GM21526 (cell line): ENCODE results near the gene RNF14.
"Not testable (repeated sequence)": the region's sequence is repeated elsewhere in the genome, so short reads cannot be mapped to it uniquely, and the experiment has no call there.

Experiments
- ATAC-seq: cut with Tn5 transposase; IDR thresholded peaks from one replicate; pipeline ENCODE4 v1.9.1; 2021; ENCODE audit warnings: moderate library complexity; ENCODE audit not compliant: unreplicated experiment, low FRiP score

The RNF14 gene

GRCh38 chr5:142012792-142013388, 44.0 kb downstream of the RNF14 start, which contains the start of gene GNPDA1:
Gene GNPDA1, minus strand, starts transcription at chr5:142013027. Its CDS starts 992 bp downstream, at chr5:142012035.
- peak; percentile 74 for ATAC-seq

DNA sequence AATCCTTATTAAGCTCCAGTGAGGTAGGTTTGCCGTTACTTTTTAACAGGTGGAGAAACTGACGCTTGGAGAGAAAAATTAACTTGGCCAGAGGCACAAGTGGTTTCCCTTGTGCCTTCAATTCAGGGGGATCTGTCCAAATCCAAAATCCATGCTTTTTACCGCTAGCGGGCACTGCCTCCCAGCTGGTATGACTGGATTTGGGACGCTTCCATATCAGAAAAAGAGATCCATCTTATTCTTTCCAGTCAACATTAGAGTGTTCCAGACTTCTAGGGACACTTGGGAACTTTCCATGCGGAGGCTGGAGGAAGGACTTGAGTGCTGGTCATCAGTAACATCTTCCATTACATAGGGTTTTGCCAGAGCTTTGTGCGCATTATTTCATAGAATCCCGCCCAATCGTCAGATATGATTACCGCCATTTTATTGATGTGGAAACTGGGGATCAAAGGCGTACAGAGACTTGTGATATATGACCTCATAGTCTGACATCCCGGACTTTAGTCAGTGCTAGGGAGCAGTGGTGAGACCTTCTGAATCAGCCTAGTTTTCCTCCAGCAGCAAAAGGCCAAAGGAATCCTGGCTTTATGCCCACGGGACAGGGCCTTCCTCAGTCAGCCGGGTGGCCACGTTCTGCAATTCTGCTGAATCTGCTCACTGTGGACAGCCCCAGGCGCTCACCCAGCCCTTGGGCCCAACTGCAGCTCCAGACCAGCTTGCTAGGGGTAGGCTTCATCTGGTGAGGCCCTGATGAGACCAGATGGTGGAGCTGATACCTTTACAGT, 45.0 kb downstream of the RNF14 start:
- no peak for ATAC-seq

GRCh38 chr5:142014911-142015584, 46.1 kb downstream of the RNF14 start:
- no peak for ATAC-seq

- no peak for ATAC-seq
Observed at GRCh38 chr5:142015781-142016533, 47.1 kb downstream of the RNF14 start.

DNA sequence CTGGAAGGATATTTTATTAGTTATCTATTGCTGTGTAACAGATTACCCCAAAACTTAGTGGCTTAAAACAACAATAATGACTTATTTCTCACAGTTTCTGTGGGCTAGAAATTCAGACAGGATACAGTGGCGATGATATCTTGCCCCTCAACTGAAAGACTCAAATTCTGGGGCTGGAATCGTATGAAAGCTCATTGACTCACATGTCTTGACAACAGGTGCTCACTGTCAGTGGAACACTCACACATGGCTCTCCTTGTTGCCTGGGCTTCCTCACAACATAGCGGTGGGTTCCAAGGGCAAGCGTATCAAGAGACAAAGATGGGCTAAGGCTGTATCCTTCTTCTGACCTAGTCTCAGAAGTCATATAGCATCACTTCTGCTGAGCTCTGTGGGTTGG, 47.7 kb downstream of the RNF14 start:
- no peak for ATAC-seq

DNA sequence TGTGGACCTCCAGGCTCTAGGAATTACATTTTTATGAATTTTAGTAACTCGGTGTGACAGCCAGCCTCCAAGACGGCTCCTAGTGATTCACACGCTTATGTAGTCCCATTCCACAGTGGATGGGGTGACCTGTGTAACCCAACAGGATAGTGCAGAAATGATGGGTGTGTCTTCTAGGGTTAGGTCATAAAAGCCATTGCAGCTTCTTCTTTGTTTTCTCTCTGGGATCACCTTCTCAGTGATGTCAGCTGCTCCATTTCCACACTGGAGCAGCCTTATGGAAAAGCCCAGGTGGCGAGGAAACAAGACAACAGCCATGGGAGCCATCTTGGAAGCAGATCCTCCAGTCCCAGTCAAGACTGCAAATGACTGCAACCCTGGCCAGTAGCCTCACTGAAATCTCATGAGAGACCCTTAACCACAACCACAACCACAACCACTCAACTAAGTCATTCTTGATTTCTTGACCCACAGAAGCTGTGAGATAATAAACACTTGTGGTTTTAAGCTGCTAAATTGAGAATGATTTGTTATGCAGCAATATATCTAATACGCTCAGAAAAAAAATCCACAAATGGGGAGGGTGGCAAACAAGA, 49.0 kb downstream of the RNF14 start:
- no peak for ATAC-seq

DNA sequence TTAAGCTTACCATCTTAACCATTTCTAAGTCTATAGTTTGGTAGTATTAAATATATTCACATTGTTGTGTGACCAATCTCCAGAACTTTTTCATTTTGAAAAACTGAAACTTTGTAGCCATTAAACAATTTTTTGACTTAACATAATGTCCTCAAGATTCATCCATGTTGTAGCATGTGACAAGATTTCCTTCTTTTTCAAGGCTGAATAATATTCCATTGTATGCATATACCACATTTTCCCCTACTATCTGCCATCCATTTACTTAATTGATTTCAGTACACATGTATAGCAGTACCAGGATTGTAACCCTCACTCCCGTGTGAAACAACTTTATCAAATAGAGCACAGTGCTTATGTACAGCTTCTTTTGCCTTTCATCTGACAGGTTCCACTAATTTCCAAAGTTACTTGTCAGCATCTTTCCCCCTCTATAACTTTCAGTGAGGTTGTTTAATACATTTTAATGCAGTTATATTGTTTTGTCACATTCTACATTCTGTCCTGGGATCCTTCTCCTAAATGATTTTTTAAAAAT, 51.3 kb downstream of the RNF14 start:
- no peak for ATAC-seq

- ATAC-seq, result no peak
Observed at GRCh38 chr5:142023836-142024235, 54.9 kb downstream of the RNF14 start.

GRCh38 chr5:142024771-142025304, 55.9 kb downstream of the RNF14 start:
- ATAC-seq, result peak; percentile 100

DNA sequence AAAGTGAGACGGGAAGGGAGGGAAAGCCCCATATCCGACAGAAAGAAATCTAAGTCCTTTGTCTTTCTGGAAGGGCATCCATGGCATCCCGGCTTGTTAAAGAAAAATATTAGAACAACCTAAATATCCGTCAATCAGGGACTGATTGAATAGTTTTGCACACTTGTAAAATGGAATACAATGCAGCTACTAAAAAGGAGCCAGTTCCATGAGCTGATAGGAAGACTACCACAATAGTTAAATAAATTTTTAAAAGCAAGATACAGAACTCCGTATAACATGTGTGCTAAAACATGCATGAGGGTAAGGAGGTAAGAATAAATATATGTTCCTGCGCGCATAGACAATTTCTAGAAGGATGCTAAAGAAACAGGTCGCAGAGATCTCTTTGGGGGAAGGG, 56.7 kb downstream of the RNF14 start:
- ATAC-seq, result no peak

- ATAC-seq, result no peak
Observed at GRCh38 chr5:142032150-142032549, 63.2 kb downstream of the RNF14 start.

GRCh38 chr5:142032747-142033631, 64.1 kb downstream of the RNF14 start:
- ATAC-seq, result no peak

GRCh38 chr5:142033632-142034567, 65.0 kb downstream of the RNF14 start:
- not testable (repeated sequence) for ATAC-seq

DNA sequence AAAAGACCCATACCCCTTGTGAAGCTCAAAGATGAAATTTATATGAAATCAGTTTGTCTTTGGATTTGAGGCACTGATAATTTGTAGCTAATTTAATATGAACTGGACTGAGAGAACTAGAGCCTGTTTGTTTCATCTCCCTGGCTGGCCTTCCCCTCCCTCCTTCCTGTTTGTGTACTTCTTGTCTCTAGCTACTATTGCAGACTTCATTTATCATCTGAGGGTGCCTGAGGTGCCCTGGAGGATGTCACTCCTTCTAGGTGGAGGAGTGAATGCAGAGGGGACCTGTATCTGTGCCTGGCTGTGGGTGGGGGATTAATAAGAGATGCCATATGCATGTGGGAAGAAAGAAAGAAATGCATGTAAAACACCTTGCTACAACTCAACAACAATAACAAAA, 66.1 kb downstream of the RNF14 start:
- no peak for ATAC-seq

DNA sequence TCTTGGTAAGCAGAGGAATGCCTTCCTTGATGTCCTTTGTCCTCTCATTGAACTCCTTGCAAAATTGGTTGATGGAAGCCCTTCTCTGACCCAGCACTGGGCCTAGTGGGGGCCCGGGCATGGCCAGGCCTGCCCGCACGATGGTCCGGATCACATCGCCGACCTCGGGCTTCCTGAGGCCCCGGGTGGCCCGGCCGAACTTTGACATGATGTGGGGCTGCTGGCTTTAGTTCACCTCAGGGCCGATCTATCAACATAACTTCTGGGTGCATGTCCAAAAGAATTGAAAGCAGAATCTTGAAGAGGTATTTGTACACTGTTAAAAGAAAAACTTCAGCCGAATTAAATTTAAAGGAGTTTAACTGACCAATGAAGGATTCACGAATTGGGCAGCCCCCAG, 68.0 kb downstream of the RNF14 start:
- ATAC-seq, result no peak

DNA sequence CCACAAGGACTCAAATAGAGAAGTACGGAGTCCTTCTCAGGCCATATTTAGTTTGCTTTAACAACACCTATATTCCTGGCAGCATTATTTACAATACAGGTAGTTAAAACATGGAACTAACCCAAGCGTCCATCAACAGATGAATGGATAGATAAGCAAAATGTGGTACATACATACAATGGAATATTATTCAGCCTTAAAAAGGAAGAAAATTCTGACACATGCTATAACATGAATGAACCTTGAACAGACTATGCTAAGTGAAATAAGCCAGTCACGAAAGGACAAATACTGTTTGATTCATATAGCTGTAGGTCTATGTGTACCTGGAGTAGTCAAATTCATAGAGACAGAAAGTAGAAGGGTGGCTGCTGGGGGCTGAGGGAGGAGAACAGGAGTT, 68.7 kb downstream of the RNF14 start:
- not testable (repeated sequence) for ATAC-seq

DNA sequence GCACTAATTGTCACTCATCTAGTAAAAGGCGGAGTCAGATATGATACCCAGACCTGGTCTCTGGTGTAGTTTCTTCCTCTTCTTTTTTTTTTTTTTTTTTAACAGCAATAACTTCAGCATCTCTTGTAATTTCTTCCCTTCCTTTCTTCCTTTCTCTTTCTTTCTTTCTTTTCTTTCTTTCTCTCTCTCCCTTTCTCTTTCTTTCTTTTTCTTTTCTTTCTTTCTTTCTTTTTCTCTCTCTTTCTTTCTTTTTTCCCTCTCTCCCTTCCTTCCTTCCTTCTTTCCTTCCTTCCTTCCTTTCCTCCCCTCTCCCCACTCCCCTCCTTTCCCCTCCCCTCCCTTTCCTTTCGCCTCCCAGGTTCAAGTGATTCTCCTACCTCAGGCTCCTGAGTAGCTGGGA, 69.8 kb downstream of the RNF14 start:
- ATAC-seq, result no peak
